GM19438 (cell line): ENCODE data around the gene ELMOD3.
"Not testable (repeated sequence)": the region's sequence is repeated elsewhere in the genome, so short reads cannot be mapped to it uniquely, and the experiment has no call there.

Source experiments
- ATAC-seq: cut with Tn5 transposase; IDR thresholded peaks from one replicate; pipeline ENCODE4 v1.9.1; 2021; ENCODE audit warnings: low read depth; ENCODE audit not compliant: unreplicated experiment

The ELMOD3 gene

DNA sequence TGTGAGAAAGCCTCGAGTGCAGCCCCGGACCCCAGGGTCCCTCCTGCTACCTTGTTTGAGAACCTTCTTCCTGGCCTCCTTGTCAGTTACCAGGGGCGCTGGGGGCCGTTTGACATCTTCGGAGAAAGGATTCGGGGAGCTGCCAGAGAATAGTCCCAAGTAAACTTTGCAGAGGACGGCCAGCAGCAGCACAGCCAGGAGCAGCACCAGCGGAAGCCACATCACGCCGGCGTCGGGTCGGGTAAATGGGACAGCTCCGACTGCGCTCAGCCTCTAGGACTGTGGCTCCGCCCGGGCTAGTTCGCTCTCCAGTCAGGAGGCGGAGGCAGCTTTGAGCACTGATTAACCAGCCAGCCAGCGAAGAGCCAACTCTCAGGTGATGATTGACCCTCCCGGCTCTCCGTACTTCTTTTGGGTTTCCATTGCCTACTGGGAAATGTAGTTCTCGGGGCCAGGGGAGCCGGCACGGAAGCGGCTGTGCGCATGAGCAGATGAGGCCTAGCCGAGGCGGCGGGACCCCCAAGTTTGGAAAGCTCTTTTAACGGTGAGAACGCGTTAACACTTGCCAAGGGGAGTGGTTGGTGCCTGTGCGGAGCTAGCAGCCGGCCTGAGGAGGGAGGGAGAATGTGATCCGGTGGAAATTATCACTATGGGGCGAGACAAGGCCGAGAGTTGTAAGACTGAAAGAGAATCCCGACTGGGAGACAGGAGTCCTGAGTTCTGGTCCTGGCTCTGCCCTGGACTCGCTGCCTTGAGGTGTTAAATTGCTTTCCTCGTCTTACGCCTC lies at the start of gene ELMOD3, which contains the start of gene RETSAT:
TSS of gene ELMOD3 (plus strand) at position 484 of the 787 bp plus-strand sequence. CDS start 2,430 bp downstream, outside the sequence.
TSS of gene RETSAT (minus strand) at position 243 of the 787 bp plus-strand sequence. CDS start at position 222, 21 bp downstream.
- ATAC-seq, result peak; percentile 97

DNA sequence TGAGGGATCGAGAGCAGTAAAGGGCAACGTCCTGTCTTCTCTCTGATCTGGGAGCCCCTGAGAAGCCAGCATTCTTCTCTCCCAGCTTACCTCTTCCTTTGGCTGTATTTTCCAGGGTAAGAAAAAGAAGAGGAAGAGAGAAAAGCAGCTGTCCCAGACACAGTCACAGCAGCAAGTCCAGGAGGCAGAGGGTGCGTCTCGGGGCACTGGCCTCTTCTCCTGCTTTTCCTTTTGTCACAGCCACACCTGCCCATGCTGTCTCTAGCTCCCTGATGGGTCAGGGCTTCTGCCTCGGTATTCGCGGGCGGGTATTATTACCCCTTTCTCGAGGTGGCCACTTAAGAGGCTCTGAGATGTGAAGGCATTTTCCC lies 47.1 kb upstream of the ELMOD3 start:
- ATAC-seq, result no peak

DNA sequence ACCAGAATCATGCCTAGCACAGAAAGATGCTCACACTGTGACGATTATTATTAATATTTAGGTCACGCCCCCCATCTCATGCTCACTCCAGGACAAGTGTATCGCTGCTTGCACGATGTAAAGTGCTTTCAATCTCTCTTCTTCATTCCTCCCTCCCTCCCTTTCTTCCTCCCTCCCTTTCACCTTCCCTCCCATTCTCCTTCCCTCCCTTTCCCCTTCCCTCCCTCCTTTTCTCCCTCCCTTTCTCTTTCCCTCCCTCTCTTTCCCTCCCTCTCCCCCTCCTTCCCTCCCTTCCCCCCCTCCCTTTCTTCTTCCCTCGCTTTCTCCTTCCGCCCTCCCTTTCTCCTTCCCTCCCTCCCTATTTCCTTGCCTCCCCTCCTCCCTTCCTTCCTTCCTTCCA lies 46.4 kb upstream of the ELMOD3 start:
- no peak for ATAC-seq

DNA sequence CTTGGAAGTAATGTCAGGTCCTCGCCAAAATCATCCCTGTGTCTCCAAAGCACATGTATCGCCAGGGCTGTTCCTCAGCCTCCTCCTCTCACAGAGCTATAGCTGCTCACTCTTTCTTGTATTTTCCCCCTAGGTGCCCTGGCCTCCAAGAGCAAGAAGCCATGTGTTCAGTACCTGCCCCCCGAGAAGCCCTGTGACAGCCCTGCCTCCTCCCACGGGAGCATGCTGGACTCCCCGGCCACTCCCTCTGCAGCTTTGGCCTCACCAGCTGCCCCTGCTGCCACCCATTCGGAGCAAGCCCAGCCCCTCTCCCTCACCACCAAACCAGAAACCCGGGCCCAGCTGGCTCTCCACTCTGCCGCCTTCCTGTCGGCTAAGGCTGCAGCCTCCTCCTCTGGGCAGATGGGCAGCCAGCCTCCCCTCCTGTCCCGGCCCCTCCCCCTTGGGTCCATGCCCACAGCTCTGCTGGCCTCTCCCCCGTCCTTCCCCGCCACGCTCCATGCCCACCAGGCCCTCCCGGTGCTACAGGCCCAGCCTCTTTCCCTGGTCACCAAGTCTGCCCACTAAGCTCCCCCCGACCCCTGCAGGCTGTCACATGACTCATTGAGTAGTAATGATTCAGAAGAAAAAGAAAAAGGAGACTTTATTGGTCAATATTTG lies 45.5 kb upstream of the ELMOD3 start:
- no peak for ATAC-seq

DNA sequence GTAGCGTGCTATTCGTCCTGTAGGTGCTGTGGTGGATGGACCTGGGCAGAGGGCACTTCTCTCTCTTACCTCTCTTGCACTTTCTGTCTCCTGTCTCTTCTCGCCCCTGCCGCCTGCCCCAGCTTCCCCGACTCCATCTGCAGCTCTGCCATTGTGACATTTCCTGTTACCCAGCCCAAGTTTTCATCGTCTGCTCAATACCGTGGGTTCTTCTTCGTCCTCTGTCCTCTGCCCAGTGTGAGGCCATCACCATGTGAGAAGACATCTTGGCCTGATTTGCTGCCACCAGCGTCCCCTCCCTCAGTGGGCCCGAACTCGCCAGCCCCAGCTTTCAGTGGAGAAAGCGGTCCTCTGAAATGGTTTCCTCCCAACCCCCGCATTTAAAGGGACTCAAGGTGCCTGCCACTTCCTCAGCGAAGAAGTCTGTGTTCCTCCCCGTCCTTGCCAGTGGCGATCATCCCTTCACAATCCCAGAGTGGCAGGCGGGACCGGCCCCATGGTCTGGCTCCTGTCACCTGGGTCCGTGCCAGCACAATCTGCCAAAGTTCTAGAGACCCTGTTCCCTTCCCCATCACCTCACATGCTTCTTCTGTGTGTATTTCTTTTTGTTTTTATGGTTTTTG lies 44.8 kb upstream of the ELMOD3 start:
- no peak for ATAC-seq

DNA sequence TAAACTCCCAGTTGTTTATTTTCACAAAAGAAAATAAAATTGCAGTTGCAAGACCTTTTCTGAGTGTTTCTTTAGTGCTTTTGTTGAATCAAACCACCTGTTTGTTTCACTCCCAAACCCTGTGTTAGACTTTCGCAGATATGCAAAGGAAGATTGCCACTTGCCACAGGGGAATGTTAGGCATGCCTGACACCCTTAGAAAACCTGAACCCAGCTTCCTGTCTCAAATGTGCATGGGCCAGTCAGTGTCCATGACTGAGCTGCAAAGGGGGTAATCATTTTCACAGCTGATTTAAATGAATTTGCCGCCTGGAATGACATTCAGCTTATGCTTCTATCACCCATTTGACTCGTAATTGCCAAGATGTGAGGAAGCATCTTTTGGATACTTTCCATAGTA lies 44.2 kb upstream of the ELMOD3 start:
- ATAC-seq, result peak; percentile 47

DNA sequence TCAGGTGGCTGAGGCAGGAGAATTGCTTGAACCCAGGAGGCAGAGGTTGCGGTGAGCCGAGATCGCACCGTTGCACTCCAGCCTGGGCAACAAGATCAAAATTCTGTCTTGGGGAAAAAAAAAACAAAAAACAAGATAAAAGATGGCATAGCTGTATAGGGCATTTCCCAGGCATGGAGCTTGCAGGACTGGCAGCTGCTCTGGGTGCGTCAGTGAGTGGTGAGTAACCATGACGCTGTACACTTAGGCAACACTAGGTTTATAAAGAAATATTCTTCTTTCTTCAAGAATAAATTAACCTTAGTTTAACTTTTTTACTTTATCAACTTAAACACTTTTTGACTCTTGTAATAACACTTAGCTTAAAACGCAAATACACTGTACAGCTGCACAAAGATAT lies 42.2 kb upstream of the ELMOD3 start:
- no peak for ATAC-seq

DNA sequence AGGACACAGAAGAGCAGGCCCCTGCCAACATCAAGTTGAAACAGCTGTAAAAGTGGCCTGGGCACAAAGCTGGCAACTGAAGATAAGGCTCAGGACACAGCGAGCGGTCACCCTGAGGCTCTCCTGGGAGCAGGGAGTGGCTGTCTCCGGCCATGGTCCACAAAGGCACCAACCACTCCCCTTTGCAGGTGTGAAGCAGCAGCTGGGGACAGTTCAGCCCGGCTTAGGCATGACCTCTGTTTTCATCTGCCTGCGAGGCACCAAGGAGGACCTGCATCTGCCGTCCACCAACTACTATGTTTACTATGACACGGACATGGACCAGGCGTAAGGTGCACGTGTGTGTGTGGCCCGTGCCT lies 39.7 kb upstream of the ELMOD3 start:
- no peak for ATAC-seq

DNA sequence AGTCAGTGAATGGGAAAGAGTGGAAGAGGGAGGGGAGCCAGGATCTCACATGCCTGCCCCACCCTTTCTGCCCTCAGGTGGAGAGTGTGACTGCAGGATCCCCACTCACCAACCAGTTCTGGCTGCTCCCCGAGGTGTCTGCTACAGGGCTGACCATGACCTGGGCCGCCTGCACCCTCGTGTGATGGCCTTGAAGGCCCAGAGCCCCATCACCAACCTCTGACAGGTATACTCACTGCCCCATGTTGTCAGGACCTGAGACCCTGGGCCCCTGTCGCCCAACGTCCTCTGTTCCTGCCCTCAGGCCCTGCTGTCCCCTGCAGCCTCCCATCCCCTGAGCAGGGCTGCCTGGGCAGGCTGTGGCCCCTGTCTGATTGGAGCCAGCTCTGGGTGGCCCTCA lies 38.6 kb upstream of the ELMOD3 start:
- ATAC-seq, result not testable (repeated sequence)

DNA sequence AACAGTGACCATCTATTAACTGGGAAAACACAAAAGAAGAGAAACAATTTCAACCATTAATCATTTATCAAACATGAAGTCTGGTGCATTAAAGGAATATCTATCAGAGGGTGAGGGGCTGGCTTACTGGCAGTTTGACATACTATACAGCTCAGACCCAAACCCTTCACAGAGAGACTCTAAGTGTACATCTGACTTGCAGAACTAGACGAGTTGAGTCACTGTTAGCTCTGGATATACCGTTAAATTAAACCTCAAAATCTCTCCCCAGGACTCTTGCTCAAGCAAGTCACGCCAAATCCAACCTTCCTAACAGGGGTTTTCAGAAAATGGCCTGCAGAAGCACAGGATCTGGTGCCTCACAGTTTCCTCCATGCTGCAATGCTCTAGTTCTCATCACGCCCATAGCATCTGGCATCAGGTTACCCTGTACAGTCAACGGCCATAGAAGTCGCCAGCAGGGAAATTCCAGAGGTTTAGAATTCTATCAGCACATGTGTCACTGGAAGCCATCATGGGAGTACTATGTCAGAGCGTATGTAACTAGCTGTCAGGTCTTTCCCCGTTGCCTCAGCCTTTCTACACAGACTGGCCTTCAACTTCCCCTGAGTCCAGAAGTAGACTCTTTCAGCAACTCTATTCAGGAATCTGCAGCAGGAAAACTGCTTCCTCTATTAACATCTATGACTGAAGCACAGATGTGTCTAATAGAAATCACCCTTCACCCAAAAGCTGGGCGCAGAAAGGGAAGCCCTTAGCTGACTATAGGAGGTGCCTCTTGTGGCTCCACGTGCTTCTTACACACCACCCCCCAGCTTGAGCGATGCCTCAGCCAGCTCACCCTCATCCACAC lies 36.1 kb upstream of the ELMOD3 start:
- ATAC-seq, result no peak

DNA sequence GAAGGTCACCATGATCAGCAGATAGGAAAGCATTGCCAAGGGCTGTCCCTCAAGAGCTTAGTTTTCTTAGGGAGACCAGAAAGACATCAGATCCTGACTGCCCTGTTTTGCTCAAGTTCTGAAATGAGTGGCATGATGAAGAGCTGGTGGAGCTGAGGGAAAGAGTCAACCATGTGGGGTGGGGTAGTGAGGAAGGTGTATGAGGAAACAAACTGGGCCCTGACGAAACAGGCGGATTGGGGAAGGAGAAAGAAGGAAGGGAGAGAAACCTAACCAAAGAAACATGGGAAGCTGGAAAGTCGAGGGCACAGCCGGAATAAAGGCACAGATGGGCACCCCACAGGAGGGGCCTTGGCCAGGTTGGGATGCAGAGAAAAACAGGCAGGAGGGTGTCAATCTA lies 34.8 kb upstream of the ELMOD3 start:
- no peak for ATAC-seq

DNA sequence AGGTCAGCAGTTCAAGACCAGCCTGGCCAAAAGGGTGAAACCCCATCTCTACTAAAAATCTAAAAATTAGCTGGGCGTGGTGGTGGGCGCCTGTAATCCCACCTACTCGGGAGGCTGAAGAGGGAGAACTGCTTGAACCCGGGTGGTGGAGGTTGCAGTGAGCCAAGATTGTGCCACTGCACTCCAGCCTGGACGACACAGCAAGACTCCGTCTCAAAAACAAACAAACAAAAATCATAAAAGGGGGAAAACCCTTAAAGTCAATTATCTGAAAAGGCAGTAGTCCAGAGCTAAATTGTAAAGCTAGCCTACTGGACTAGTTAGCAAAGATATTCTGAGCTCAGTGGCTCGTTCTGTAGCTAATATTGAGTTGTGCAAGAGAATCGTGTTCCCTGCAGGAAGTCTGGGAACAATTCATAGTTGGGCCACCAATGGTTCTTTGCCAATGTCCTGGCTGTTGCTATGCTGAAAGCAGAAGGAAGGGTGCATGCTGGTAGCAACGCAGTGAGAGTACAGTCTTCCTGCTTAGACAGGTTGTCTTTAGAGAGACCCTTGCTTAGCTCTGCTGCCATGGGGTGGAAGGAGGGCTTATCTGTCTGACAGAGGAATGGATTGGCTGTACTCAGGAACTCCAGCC lies 31.1 kb upstream of the ELMOD3 start:
- no peak for ATAC-seq

DNA sequence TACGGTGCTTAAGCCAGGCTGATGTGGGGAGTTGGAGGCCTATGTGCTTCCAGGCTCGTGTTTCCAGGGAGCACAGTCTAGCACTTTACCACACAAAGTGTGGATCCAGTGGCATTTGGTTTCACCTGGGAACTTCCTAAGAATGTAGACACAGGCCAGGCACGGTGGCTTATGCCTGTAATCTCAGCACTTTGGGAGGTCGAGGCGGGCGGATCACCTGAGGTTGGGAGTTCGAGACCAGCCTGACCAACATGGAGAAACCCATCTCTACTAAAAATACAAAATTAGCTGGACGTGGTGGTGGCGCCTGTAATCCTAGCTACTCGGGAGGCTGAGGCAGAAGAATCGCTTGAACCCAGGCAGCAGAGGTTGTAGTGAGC lies 30.6 kb upstream of the ELMOD3 start:
- not testable (repeated sequence) for ATAC-seq

DNA sequence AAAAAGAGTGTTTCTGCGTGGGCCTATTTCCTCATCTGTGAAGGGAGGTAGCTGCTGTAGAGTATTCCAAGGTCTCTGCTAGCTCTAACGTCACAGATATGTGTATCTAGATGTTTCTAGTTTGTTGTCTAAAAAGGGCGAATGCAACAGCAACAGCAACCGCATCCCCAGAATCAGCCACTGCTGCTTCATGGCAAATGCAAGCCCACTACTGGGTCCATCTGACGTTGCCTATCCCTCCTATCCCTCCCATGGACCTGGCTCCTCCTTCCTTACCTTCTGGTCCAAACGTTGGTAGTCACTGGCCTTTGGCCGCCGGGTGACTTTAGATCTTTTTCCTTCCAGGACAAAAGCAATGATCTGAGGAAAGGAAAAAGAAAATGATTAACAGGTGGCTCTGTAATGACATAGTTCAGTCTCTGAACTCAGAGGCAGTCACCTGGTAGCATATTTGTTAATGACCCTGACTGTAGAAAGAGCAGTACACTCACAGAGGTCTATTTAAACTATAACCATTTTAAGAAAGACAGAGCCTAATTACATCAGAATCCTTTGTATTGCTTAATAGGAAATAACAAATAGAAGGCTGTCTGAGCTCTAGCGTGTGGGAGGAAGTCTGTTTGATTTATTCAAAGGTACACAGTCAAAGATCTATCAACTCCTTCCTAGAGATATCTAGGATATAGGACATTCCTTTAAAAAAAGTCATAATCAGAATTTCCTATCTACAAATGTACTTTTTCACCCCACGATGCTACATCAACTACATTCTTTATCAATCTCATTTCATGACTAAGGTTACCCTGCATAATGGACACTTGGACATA lies 29.7 kb upstream of the ELMOD3 start:
- ATAC-seq, result no peak

DNA sequence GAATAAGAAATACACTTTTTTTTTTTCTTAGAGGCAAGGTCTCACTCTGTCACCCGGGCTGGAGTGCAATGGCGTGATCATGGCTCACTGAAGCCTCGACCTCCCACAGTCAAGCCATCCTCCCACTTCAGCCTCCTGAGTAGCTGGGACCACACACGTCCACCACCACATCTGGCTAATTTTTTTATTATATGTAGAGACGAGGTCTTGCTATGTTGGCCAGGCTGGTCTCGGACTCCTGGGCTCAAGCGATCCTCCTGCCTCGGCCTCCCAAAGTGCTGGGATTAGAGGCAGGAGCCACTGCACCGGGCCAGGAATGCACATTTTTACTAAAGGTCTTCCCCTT lies 29.1 kb upstream of the ELMOD3 start:
- no peak for ATAC-seq

DNA sequence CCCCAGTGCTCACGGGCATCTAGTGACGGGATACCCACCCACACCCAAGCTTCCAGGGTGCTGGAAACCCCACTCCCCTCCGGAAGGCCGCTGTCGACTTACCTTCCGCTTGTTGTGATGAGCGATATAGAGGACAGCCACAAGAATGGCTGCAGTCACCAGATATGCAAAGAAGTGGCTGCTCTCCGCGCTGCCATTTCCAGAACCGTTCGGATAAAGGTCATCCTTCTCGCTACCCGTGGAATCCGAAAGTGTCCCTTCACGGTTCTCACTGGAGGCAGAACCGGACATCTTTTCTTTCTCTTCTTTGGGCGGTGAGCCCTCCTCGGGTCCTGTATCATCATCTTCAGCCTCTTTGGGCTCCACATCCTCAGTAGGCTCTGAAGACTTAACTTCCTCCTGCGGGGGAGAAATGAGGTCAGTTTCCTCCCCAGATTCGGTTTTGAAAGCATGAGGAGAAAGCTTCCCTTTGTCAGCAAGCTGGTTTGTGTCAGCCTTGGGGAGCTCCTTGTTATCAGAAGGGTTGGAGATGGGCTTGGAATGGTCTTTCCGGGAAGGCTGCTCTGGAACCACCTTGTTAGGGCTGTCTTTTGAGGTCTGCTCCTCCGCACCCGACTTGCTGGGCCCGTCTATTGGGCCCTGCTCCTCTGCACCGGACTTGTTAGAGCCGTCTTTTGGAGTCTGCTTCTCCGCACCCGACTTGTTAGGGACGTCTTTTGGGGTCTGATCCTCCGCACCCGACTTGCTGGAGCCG lies 28.0 kb upstream of the ELMOD3 start:
- ATAC-seq, result peak; percentile 33

DNA sequence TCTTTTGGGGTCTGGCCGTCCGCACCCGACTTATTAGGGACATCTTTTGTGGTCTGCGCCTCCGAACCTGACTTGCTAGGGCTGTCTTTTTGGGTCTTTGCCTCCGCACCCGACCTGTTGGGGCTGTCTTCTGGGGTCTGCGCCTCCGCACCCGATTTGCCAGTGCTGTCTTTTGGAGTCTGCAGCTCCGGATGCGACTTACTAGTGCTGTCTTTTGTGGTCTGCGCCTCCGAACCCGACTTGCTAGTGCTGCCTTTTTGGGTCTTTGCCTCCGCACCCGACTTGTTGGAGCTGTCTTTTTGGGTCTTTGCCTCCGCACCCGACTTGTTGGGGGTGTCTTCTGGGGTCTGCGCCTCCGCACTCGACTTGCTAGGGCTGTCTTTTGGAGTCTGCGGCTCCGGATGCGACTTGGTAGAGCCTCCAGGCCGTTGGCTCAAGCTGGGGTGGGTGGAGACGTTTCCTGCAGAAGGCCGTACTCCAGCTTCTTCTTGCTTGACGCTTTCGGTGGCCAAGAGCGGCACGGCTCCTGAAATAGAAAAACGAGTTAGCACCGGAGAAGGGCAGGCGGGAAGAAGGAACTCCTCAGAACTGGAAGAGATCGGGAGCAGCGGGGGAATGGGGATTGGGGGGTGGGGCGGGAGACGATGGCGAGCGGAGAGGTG lies 27.3 kb upstream of the ELMOD3 start:
- ATAC-seq, result peak; percentile 34

DNA sequence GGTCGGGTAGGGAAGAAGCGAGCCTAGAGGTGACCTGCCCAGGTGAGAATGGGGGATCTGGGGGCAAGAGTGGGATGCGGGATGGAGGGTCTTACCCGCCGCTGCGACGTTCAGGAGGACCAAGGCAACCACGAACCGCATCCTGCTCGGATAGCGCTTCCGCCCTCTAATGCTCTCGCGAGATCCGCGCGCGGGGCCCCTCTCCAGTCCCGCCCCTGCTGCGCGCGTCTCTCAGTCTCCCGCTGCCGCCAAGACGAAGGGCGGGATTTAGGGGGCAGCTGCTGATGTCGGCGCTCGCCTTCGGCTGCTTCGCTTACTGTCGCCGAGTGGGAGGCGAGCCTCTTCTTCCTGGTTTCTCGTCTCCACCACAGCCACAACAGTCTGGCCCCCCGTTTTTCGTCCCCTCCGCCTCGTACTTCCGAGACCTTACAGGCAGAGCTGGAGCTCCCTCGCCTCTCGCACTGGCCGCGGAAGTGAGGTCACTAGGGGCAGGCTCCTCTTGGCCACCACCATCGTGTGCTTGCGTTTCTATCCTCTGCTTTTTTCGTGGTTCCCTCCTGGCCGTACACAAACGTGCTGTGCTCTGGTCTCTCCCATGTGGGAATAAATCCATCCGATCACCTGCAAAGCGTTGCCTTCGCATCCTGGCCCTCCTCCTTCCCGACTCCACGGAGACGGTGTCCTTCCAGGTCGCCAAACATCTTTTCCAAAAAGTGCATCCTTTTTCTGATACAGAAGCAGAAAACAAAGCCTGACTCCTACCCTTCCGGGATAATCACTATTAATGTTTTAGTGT lies 26.5 kb upstream of the ELMOD3 start, which contains the start of gene TGOLN2:
TSS of gene TGOLN2 (minus strand) at position 168 of the 796 bp plus-strand sequence. CDS start at position 141, 27 bp downstream.
- peak; percentile 84 for ATAC-seq
